Measurements from ENCODE around the gene MUC5B. TPM values are rescaled to one million over a fixed set of nuclear protein-coding genes. Genes with fewer than 3 reads are reported as not detected.

Gene MUC5B
- total and polyA plus RNA-seq, 4 donors: 0.17 to 0.95 (median 0.50) TPM; not detected in 1

DNA sequence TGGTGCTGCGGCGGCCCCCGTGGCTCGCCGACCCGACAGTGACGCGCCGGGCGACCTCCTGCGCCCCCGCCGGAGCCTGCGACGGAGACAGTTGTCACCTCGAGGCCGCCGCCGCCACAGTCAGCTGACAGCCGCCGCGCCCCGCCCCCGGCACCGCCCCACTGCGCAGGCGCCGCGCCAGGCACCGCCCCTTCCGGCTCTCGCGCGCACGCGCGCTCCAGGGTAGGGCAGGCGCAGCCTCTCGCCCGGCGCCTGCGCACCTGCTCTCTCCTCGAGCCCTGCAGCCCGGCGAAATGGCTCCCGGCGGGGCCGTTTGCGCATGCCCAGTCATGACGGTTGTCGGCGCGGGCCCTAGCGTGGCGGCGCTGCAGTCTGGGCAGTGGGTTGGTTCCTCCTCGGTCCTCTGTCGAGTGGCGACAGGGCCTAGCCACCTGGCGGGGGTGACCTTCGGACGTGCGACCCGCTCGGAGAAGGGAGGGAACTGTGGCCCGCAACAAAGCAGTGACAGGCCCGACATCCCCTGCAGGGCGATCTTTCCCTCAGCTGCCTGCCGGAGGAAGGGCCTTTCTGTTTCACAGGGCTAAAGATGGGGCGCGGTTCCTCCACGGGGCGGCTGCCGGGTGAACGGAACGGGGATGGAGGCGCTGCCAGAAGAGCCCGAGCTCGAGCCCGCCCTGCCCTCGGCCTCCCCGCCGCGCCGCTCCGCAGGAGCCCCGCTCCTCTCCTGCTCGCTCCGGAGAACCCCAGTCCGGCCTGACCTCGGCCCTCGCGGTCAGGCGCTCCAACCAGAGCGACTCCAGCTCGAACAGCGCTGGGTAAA lies 86.8 kb downstream of the MUC5B start, which contains the start of gene TOLLIP (continued):
- TF ChIP-seq, protein P1, sequence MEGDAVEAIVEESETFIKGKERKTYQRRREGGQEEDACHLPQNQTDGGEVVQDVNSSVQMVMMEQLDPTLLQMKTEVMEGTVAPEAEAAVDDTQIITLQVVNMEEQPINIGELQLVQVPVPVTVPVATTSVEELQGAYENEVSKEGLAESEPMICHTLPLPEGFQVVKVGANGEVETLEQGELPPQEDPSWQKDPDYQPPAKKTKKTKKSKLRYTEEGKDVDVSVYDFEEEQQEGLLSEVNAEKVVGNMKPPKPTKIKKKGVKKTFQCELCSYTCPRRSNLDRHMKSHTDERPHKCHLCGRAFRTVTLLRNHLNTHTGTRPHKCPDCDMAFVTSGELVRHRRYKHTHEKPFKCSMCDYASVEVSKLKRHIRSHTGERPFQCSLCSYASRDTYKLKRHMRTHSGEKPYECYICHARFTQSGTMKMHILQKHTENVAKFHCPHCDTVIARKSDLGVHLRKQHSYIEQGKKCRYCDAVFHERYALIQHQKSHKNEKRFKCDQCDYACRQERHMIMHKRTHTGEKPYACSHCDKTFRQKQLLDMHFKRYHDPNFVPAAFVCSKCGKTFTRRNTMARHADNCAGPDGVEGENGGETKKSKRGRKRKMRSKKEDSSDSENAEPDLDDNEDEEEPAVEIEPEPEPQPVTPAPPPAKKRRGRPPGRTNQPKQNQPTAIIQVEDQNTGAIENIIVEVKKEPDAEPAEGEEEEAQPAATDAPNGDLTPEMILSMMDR (IDR thresholded peaks at IDR 0.05; ENCODE audit: low read depth, low read length, missing input control): peak; percentile 6
- TF ChIP-seq HNF4A (conservative IDR thresholded peaks at IDR 0.05) (no peak), FOXA1 (IDR thresholded peaks at IDR 0.05) (no peak), FOXA2 (IDR thresholded peaks at IDR 0.05) (no peak)

DNA sequence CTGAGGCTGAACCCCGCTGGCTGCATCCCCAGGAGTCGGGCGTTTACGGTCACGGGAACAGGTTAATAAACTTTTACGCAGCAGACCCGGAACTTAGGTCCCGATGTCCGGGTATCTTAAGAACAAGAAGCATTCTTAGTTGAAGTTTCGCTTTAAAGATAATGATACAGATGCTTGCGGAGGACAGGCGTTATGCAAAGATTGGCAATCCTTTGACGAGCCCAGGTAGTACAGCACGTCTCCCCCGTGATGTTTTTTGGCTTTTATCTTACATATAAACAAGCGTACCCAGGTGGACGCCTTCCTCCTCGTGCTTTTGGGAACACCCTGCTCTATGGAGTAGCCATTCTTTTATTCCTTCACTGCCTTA lies 87.4 kb downstream of the MUC5B start:
- TF ChIP-seq, protein P2, sequence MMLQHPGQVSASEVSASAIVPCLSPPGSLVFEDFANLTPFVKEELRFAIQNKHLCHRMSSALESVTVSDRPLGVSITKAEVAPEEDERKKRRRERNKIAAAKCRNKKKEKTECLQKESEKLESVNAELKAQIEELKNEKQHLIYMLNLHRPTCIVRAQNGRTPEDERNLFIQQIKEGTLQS (IDR thresholded peaks at IDR 0.05): no peak
- TF ChIP-seq FOXA2 (IDR thresholded peaks at IDR 0.05): no peak
- TF ChIP-seq, protein P3, sequence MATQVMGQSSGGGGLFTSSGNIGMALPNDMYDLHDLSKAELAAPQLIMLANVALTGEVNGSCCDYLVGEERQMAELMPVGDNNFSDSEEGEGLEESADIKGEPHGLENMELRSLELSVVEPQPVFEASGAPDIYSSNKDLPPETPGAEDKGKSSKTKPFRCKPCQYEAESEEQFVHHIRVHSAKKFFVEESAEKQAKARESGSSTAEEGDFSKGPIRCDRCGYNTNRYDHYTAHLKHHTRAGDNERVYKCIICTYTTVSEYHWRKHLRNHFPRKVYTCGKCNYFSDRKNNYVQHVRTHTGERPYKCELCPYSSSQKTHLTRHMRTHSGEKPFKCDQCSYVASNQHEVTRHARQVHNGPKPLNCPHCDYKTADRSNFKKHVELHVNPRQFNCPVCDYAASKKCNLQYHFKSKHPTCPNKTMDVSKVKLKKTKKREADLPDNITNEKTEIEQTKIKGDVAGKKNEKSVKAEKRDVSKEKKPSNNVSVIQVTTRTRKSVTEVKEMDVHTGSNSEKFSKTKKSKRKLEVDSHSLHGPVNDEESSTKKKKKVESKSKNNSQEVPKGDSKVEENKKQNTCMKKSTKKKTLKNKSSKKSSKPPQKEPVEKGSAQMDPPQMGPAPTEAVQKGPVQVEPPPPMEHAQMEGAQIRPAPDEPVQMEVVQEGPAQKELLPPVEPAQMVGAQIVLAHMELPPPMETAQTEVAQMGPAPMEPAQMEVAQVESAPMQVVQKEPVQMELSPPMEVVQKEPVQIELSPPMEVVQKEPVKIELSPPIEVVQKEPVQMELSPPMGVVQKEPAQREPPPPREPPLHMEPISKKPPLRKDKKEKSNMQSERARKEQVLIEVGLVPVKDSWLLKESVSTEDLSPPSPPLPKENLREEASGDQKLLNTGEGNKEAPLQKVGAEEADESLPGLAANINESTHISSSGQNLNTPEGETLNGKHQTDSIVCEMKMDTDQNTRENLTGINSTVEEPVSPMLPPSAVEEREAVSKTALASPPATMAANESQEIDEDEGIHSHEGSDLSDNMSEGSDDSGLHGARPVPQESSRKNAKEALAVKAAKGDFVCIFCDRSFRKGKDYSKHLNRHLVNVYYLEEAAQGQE (IDR thresholded peaks at IDR 0.05): no peak
- no peak for TF ChIP-seq HNF4A (conservative IDR thresholded peaks at IDR 0.05)
- TF ChIP-seq JUND (IDR thresholded peaks at IDR 0.05): no peak
- H3K4me1 ChIP-seq (ENCODE audit: control insufficient read depth in 4 of 4, insufficient read depth in 4 of 4, low read length in 3 of 4): peaks cover 14 to 47% (median 33%) of the 10 kb centered on the region in 4 donors

DNA sequence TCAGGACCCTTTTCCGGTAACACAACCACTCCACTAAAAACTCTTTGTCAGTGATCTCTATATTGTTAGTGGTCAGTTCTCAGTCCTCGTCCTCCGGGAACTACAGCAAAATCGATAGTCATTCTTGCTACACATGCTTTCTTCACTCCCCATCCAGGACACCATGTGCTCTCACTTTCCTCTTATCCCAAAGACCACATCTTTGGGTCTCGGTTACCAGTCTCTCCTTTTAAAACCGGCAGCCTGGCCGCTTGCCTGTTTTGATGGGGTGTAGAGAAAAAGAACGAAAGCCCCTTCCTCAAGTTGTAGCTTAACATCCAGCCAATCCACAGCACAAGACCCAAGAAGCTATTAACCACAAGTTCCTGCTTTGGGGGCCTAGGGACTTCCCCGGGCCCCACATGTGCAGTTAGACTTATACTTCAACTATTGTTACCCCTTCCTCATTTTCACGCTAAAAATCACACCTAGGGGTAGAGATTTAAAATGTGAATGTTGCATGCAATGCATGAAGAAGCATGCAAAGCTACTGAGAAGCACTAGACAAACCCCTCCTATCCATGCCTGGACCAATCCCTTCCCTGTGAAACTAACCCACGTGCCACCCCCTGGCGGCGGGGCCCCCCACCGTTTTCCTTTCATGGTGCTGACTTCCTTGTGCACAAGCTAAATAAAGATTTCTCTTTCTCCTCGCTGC lies 88.1 kb downstream of the MUC5B start:
- H3K36me3 ChIP-seq (ENCODE audit: control insufficient read depth in 4 of 4, insufficient read depth in 3 of 4, low read depth in 1 of 4, low read length in 3 of 4): peaks cover 0 to 1% (median 0%) of the 10 kb centered on the region in 4 donors
- no peaks in the 10 kb centered on the region for H3K27me3 ChIP-seq (ENCODE audit: control insufficient read depth in 4 of 4, insufficient read depth in 4 of 4, low read length in 3 of 4)
- peak overlapping the region in 1 of 2 donors; percentile 17 for H3K27ac ChIP-seq (ENCODE audit: low read depth in 1 of 2, low read length in 2 of 2)
- WGBS: 75% methylated on average over 15 of the region's 15 CpGs
- peak overlapping the region in 1 of 2 donors; percentile 67 for H3K9ac ChIP-seq (ENCODE audit: low read depth in 1 of 2, low read length in 2 of 2)
- DNase-seq (ENCODE audit: low spot score): no peak
- peaks cover 10 to 41% (median 29%) of the 10 kb centered on the region in 4 donors for H3K4me1 ChIP-seq (ENCODE audit: control insufficient read depth in 4 of 4, insufficient read depth in 4 of 4, low read length in 3 of 4)
- H3K4me3 ChIP-seq (ENCODE audit: low read depth in 1 of 3, low read length in 3 of 3): peak overlapping the region in 1 of 3 donors; percentile 71
- TF ChIP-seq RAD21 (IDR thresholded peaks at IDR 0.05) (no peak), RXRA (IDR thresholded peaks at IDR 0.05) (no peak), HNF4G (IDR thresholded peaks at IDR 0.05) (no peak)
- TF ChIP-seq, protein P2 (IDR thresholded peaks at IDR 0.05): no peak
- TF ChIP-seq, protein P4, sequence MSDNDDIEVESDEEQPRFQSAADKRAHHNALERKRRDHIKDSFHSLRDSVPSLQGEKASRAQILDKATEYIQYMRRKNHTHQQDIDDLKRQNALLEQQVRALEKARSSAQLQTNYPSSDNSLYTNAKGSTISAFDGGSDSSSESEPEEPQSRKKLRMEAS (IDR thresholded peaks at IDR 0.05): no peak
- TF ChIP-seq, protein P3 (IDR thresholded peaks at IDR 0.05): no peak
- peaks cover 0 to 3% (median 0%) of the 10 kb centered on the region in 4 donors for H3K9me3 ChIP-seq (ENCODE audit: control insufficient read depth in 4 of 4, low read length in 3 of 4)

More for the DNA sequence above, 87.4 kb downstream of the MUC5B start:
- Histone ChIP-seq H3K9ac (ENCODE audit: low read depth in 1 of 2, low read length in 2 of 2) (peak overlapping the region; percentile 67 to 91), H3K27ac (ENCODE audit: low read depth in 1 of 2, low read length in 2 of 2) (peak overlapping the region; percentile 86 to 89), H3K27me3 (ENCODE audit: control insufficient read depth in 4 of 4, insufficient read depth in 4 of 4, low read length in 3 of 4) (no peaks in the 10 kb centered on the region), H3K9me3 (ENCODE audit: control insufficient read depth in 4 of 4, low read length in 3 of 4) (peaks cover 0 to 3% (median 0%) of the 10 kb centered on the region in 4 donors), H3K4me3 (ENCODE audit: low read depth in 1 of 3, low read length in 3 of 3) (peak overlapping the region; percentile 61 to 91 (median 71)), H3K36me3 (ENCODE audit: control insufficient read depth in 4 of 4, insufficient read depth in 3 of 4, low read depth in 1 of 4, low read length in 3 of 4) (peaks cover 0 to 1% (median 0%) of the 10 kb centered on the region in 4 donors)
- DNase-seq (ENCODE audit: low spot score): no peak
- WGBS: 46% methylated on average over 18 of the region's 18 CpGs

Data from liver (tissue), 9 donors.